Vagina (tissue), 2 donors: ENCODE data around the gene HEATR5A.

ENCODE experiments used
- CTCF ChIP-seq, 3 experiments: fragments of 450-650 bp in 2 of 3; fragments of 200-600 bp in 1 of 3; sonication (generic) in 1 of 3; IDR thresholded peaks; one replicate each; pipeline ENCODE4 v1.5.1; 2017 to 2019; ENCODE audit warnings: antibody characterized with exemption in 3 of 3, mild to moderate bottlenecking in 2 of 3, moderate library complexity in 2 of 3
- POLR2A ChIP-seq, 2 donors: fragments of 450-650 bp; IDR thresholded peaks; one replicate each; pipeline ENCODE4 v1.6.1; 2017; ENCODE audit warnings: antibody characterized with exemption in 2 of 2, mild to moderate bottlenecking in 2 of 2, moderate library complexity in 2 of 2
- POLR2AphosphoS5 ChIP-seq, 2 donors: sonication (generic); formaldehyde crosslinking; IDR thresholded peaks; one replicate each; pipeline ENCODE4 v1.9.0; 2017; ENCODE audit warnings: antibody characterized with exemption in 2 of 2, mild to moderate bottlenecking in 2 of 2, low read depth in 1 of 2; ENCODE audit not compliant: insufficient read depth in 1 of 2

- TF ChIP-seq CTCF (IDR thresholded peaks at IDR 0.05) (no peak), POLR2A (IDR thresholded peaks at IDR 0.05) (no peak), POLR2AphosphoS5 (IDR thresholded peaks at IDR 0.05; ENCODE audit: insufficient read depth in 1 of 2, low read depth in 1 of 2) (no peak)
Measured at GRCh38 chr14:31457665-31458659, 37.6 kb upstream of the HEATR5A start.
